ENCODE measurements around the gene ZNF747.

The ZNF747 gene

GRCh38 chr16:30481381-30481780 lies 53.3 kb downstream of the ZNF747 start:
- H3K4me3 ChIP-seq (ENCODE audit: low read depth, low read length): no peak overlapping the region
- TF ChIP-seq CTCF (IDR thresholded peaks at IDR 0.05): no peak
- no peaks in the 10 kb centered on the region for H3K36me3 ChIP-seq (ENCODE audit: control insufficient read depth, insufficient read depth, low read length)
- H3K4me1 ChIP-seq: no peaks in the 10 kb centered on the region
- H3K27ac ChIP-seq: no peak overlapping the region
- H3K27me3 ChIP-seq (ENCODE audit: control insufficient read depth, insufficient read depth, low read length): no peaks in the 10 kb centered on the region
- H2AFZ ChIP-seq: no peak overlapping the region
- no peak overlapping the region for H3K9ac ChIP-seq
- no peak overlapping the region for H3K4me2 ChIP-seq (ENCODE audit: low read length)
- no peaks in the 10 kb centered on the region for H3K79me2 ChIP-seq
- no peaks in the 10 kb centered on the region for H3K9me3 ChIP-seq (ENCODE audit: control insufficient read depth, low read length)
